Eye (tissue), 1 donor: ENCODE data around the gene PHLPP2.

Experiments used
- DNase-seq: peaks from one replicate; pipeline ENCODE4 v3.0.0-alpha.2; 2015

The PHLPP2 gene

DNA sequence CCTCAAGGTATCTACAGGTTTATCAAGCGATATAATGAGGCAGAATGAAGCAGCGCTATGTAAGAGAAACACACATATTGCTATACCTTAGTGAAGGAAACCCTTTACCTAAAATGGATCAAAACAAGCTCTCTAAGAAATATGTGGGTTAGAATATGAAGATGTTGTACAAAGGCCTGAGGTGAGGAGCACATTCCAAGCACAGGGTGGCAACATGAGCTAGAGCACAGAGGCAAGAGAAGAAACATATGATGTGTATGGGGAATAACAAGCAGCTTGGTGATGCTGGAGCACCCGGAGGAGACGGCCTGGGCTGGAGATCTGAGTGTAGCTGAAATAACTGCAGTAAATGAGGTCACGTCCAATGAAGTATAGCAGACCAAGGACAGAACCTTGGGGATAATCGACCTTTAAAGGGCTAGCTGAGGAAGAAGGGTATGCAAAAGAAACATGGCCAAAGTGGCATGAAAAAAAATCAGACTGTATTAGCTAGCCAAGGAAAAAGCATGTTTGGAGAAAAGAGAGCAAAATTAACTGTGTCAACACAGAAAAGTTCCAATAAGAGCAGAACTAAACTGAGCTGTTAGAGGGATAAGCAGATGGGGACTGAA, 54.5 kb downstream of the PHLPP2 start:
- no peak for DNase-seq

DNA sequence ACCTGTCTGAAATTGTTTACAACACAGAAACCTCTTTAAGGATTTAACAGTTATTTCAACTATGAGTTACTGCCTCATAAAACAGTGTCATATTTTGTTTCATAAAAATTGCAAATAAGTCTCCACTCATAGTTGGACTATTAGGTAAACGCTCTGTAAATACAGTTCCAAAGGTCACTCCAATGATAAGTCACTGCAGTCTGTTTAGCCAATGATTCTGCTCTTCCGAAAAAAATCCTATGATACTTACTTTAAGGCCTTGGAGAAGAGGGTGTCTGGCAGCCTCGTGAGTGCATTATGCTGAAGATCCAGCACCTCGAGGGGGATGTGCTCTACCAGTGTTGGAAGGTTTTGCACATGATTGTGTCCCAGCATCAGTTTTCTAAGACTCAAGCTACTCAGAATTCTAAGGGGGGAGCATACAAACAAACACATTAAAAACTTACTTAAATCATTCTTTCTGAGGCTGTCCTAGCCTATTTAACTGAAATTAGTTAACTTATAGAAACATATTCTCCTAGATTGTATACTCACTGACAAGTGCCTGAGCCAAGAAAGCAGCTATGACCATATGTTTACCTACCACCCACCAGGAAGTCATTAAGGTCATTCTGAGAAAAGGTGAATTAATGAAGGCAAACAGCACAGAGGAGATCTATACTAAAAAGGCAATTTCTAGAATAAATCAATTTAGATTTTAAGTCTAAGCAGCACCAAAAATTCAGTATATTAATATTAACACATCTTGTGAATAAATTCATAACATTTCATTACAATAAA, 57.4 kb downstream of the PHLPP2 start:
- no peak for DNase-seq

DNA sequence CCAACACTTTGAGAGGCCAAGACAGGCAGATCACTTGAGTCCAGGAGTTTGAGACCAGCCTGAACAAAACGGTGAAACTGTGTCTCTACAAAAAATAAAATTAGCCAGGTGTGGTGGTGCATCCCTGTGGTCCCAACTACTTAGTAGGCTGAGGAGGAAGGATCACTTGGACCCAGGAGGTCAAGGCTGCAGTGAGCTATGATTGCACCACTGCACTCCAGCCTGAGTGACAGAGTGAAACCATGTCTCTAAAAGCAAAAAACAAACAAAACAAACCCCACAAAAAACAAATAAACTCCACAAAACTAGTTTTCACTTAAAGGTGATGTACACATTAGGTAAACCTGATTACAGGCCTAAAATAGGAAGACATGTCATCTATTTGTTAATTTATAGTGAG, 58.2 kb downstream of the PHLPP2 start:
- no peak for DNase-seq

DNA sequence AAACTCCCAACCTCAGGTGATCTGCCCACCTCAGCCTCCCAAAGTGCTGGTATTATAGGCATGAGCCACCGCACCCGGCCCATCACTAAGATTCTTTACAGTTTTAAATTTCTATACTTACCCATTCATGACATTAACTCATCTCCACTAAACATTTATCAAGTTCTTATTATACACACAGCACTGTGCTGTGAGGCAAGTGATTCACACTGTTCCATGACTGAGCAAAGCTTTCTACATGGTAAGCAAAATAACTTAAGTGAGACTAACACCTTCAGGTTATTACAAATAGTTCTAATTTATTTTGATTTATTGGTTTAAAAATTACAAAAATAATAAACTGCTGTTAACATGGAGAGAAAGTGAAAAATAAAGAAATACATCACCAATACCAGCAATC, 65.0 kb downstream of the PHLPP2 start:
- no peak for DNase-seq

DNA sequence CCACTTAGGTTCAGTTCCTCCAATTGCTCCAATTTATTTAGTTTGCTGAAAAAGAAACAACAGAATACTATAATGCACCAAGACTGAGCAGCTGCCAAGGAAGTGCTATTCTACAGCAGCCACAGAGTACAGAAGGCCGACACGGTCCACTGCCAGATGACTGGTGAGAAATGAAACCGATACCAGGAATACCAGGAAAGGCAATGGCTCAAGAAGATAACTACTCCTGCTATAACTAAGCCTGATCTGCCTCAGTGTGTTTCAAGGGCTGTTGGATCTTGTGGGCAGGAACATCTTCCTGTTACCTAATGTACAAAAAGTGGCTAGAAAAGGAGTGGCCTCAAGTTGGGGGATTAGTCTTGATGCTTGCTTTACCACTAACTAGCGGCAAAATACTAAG, 65.7 kb downstream of the PHLPP2 start:
- no peak for DNase-seq

DNA sequence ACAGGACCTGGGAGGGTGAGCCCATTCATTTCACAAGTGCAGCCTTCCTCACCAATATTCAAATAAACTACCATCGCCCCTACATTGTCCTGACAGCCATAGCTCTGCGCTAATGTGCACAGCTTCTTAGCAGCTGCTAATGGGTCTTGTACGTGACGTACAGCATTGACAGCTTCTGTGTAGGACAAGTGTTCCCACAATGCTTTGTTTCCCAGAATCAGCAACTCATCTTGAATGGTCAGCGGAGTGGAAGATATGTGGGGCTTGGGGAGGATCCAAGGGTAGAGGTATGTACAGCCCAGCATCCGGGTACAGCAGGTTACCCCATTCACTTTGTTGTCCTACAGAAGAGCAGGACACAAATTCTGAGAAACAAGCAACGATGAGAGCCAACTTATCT, 74.8 kb downstream of the PHLPP2 start:
- peak; percentile 45 for DNase-seq

DNA sequence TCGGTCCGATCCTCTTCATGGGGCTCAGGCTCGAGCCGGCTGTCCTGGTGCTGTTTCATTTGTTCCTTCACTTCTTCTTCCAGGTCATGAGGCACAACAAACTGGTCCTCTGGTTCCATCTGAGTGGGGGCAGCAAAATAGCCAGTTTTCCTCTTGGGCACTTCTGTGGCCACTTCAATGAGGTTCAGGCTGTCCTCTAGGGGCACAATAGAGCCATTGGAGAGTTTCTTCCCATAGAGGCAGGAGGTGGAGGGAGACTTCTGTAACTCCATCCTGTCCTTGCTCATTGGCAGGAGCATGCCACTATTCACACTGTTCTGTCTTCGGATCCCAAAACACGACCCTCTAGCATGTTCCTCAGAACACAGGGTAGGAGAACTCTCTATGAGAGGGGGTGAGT, 75.6 kb downstream of the PHLPP2 start:
- no peak for DNase-seq

DNA sequence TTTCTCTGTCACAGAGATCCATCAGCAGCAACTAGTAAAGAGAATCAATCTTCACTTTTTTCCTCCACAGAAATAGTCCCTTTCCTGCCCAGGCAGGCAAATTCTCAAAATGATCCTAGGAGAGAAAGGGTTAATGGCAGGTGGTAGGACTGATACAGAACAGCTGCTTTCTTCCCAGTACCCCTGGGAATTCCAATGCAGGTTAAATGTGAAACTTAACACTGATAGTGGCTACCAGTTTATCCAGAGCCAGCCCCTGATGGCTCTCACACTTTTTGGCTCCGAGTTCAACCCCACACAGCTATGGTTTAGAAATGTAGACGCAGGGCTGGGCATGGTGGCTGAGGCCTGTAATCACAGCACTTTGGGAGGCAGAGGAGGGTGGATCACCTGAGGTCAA, 76.3 kb downstream of the PHLPP2 start:
- no peak for DNase-seq

DNA sequence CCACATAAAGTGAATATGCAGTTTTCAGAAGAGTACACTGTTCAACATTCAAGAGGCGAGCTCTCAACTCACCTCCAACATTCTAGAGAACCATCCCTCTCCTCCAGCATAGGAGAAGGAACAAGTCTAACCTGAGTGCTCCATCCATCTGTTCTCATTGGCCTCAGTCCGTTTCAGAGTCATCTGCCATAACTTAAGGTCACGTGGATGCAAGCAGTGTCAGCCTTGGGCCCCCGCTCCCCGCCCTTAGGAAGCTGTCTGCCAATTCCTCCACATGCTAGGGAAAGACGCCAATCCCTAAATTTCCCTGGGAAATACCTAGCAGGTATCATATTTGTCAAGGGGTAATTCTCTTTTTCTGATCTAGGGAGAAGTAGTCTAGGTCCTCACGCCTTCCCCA, 77.1 kb downstream of the PHLPP2 start:
- DNase-seq = no peak

DNA sequence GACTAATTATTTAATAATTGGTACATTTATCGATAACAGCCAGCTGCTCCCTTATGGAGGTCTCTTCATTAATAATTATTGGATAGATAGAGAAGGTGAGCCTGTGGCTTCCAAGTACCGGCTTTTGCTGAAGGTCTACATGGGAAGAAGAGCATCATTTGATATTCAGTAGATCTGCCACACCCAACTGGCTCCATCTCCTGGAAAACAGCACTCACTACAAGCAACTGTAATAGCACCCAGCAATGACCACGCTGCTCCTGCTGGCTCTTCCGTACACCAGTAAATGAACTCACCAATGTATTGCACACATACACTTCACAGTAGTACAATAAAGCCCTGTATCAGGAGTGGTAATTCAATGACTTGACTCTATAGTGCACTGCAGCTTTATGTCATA, 79.1 kb downstream of the PHLPP2 start:
- DNase-seq = no peak

DNA sequence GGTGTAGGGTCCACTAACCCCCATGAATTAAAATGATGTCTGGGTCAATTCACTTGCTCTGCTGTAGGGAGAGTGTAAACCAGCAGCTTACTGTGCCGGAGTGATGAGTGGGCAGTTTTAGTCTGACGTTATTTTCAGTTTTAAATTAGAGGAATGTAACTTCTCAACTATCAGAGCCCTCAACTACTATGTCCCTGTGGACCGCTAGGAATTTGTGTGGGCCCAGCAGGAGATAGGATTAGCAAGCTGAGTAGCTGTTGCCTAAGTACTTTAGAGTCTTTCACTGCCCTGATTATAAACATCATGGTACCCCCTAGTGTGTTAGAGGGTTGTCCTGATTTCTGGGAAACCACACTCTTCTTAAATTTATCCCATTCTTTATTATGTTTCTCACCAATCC, 87.1 kb downstream of the PHLPP2 start:
- no peak for DNase-seq

DNA sequence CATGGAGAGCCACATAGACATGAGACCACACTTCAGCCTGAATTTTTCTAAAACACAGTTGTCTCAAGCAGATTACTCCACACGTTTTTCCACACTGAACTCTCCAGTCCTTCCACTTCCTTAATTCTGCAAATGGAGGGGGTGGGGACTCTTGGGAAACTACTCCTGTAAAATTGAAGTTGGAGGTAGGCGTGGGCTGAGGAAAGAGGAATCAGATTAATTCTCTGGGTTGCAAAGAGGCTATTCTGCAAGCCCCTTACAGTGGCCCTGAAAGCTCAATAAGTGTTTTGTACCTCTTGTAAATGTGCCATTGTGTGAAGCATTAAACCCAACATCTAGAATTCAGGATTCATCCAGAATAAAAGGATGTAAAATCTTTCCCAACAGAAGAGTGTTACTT, 88.9 kb downstream of the PHLPP2 start:
- no peak for DNase-seq

DNA sequence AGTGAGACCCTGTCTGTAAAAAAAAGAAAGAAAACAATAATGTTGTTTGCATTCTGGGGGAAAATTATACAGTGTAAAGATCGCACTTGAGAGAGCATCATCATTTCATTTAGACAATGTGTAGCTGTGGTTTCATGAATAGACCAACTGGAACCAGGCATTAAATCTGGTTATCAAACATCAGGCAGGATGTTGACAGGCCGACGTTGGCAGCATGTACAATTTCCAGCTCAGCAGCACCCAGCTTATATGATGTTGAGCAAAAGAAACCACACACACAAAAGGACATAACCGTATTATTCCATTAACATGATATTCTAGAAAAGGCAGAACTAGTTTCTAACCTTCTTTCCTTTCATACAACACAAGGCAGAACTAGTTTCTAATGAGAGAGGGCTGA, 92.7 kb downstream of the PHLPP2 start:
- no peak for DNase-seq

DNA sequence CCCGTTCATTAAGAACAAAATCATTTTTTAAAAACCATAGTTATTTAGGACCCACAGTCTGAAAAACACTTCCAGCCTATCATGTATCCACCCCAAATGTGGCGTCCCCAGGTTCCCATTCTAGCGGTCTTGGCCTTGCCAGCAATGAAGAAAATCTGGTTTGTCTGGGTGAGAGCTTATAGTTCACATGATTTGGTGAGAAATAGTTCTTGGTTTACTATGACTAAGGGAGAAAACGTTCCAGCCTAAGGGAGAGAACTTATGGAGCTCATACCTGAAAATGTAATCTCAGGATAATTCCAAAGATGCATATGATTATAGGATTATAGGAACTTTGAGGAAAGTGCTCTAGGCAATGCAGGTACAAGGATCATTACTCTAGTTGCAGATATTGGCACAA, 93.7 kb downstream of the PHLPP2 start:
- no peak for DNase-seq

DNA sequence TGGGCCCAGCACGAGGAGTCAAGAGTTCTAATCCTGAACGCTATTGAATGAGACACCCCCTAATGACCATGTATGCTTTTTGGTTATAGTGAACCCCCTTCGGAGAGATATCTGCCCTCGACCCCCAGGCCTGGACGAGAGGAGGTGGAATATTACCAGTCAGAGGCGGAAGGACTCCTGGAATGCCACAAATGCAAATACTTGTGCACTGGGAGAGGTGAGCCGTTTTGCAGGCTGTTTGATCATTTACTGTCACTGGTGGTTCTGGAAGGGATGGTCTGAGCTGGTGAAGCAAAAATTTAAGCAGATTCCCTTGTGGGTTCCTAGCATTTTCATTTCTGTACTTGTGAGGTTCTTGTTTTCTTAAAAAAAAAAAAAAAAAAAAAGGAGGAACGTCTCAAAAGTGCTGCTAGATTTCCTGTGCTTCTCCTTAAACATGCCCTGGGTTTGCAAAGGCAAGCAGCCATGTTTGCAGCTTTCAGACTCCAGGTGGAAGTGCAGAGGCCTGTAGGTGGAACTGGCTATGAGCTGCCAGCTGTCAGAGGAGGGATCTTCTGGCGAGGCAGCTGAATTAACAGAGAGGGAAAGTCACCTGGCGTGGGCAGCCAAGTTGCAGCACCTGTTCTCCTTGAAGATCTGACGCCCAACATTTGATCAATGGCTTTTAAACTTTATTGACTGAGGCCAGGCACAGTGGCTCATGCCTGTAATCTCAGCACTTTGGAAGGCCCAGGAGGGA, 95.1 kb downstream of the PHLPP2 start:
- DNase-seq = no peak

DNA sequence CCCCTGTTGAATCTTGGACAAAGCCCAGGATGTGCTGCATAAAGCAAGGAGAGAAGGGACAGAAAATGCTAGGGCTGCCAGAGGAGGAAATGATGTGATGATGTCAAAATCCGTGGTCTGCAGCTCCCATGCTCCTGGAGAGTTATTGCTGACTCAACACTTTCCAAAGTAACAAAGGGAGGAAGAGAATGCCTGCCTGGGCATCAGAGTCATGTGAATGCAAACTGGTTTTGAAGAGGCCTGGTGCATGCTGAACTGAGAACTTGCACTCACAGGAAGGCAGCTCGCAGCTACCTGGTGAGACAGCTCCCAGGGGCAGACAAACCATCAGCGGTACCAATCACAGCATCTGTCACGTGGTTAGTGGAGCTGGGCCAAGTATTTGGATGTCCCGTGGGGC, 95.7 kb downstream of the PHLPP2 start:
- peak; percentile 23 for DNase-seq

DNA sequence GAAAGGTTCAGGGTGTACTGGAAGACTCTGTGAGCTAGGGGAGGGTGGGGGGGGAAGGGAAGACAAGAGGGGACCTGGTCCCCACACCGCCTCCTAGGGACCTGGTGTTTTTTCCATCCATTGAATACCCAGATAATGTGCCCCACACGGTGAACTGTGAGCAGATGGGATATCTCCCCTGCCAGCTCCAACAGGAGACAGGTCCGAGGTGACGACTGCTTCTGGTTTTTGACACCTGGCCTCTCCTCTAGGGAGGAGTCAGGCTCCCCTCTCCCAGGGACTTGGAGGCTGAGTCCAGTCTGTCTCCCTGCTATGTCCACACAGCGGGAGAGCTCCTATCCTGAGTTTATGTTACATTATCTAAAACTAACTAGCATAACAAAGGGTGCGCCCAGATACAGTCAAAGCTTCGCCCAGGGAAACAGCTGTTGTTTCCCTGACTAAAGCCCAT, 96.7 kb downstream of the PHLPP2 start:
- no peak for DNase-seq

DNA sequence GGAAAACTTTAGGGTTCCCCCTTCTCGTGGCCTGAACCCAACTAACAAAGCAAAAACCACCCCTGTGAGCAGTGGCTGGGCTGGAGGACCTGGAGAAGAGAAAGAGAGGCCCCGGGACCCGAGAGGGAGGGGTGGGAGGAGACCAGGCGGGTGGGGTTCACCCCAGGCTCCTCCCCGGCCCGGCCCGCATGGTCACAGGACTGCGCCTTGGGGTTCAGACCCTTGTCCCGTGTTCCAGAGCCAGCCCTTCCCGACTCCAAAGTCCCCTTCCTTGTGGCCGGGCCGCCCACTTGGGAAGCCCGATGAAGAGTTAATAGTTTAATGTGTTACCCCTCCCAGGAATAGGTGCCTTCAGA, 97.7 kb downstream of the PHLPP2 start:
- DNase-seq = no peak

DNA sequence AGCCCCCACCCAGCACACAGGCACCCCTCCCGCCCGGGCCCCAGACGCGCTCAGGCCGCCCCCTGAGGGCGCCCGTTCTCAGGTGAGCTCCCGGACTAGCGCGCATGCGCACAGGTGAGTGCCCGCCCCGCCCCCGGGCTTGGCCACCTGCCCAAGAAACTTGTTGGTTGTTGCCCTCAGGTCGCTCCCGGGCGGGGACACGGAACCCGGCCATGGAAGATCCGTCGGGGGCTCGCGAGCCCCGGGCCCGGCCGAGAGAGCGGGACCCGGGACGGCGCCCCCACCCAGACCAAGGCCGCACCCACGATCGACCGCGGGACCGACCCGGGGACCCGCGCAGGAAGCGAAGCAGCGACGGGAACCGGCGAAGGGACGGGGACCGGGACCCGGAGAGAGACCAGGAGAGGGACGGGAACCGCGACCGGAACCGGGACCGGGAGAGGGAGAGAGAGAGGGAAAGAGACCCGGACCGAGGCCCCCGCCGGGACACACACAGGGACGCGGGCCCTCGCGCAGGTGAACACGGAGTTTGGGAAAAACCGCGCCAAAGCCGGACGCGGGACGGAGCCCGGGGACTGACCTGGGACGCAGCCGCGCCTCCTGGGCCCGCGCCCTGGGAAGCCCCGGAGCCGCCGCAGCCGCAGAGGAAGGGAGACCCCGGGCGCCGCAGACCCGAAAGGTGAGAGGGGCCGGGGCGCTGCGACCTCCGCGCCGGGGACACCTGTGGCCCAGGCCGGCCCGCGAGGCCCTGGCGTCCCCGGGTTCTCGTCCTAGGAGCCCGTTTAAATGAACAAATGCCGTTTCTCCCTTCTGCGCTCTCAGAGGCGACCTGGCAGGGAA, 98.3 kb downstream of the PHLPP2 start, which contains the start of gene MARVELD3:
MARVELD3 (plus strand) TSS at position 167 of the 840 bp plus-strand sequence; CDS start at position 213, 46 bp downstream.
- DNase-seq = peak; percentile 35

DNA sequence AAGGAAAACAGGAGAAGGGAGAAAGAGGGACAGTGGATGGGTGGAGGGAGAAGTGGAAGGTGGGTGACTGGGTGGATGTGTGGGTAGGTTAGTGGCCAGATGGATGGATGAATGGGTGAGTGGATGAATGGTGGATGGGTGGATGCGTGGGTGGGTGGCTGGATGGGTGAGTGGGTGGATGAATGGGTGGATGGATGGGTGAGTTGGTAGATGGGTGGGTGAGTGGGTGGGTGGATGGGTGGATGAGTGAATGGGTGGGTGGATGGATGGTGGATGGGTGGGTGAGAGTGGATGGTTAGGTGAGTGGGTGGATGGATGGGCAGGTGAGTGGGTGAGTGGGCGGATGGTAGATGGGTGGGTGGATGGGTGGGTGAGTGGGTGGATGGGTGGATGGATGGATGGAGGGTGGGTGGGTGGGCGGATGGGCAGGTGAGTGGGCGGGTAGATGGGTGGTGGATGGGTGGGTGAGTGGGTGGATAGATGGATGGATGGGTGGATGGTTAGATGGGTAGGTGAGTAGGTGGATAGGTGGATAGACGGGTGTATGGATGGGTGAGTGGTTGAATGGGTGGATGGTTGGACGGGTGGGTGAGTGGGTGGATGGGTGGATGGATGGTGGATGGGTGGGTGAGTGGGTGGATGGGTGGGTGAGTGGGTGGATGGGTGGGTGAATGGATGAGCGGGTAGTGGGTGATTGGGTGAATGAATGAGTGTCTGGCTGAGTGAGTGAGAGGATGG, 99.2 kb downstream of the PHLPP2 start:
- no peak for DNase-seq

DNA sequence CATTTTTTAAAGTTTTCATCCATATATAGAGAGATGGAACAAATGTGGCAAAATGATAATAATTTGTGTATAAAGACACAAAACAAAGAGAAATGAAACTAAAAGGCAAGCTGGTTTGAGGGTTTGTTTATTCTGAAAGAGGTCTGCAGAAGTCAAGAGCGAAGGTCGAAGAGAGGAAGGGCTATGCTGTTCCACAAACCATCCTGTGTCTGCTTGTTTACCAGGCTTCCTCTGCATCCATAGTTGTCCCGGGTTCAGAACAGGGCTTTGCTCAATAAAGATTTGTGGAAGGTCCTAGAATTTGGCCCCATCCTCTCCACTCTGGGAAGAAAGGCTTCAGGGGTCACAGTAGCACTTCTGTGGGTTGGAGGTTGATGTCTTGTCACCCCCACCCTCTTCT, 100.9 kb downstream of the PHLPP2 start:
- DNase-seq = no peak

DNA sequence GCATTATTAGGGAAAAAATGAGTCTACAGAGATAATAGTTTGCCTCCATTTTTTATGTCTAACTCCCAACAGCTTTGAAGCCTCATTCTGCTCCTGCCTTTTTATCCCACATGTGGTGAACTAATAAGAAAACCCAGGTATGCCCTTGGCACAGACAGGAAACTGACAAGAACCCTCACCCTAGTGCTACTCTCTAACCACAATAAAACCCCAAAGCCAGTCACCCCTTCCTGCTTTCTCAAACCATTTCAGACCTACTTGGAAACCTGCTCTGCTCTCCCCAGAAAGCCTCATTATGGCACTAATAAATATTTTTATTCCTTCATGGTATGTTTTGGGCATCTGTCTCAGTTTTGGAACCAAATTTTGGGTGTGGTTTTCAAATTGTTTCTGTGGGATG, 102.4 kb downstream of the PHLPP2 start:
- no peak for DNase-seq
